IMR-90 (cell line): ENCODE data around the gene FTO. TPM values are rescaled to one million over a fixed set of nuclear protein-coding genes. Genes with fewer than 3 reads are reported as not detected.

Source experiments
- ATAC-seq: fragments of 200-7000 bp; cut with Tn5 transposase; 2 replicates; pipeline ENCODE4 v1.9.1; 2020; ENCODE audit warnings: low read depth, mild to moderate bottlenecking, moderate library complexity
- BruUV-seq: library from RNA; stranded (reverse); fragments of 400-500 nt; replicated peaks from 2 replicates; lab custom pipeline; 2021; lab: Mats Ljungman, UMichigan
- CTCF ChIA-PET: fragments of 300-600 bp; formaldehyde crosslinking; extraction: SDS; loops from one replicate; lab custom pipeline; 2021; ENCODE audit warnings: antibody characterized with exemption; lab: Yijun Ruan, JAX
- POLR2A ChIA-PET: fragments of 300-600 bp; sonication (Branson Sonifier 250); formaldehyde crosslinking; loops from one replicate; lab custom pipeline; 2022; ENCODE audit warnings: antibody characterized with exemption; ENCODE audit not compliant: unreplicated experiment; lab: Charles Lee
- DNase-seq: peaks from one replicate; pipeline ENCODE4 v3.0.0; 2013
- H2AFZ ChIP-seq: replicated peaks from 2 replicates; pipeline ENCODE3; 2013; ENCODE audit warnings: low read length, mild to moderate bottlenecking; ENCODE audit not compliant: poor library complexity
- H2AK5ac ChIP-seq: 2 replicates; pipeline ENCODE4 v1.6.1; 2013; ENCODE audit warnings: low read depth, low read length, inconsistent platforms
- H2AK9ac ChIP-seq: replicated peaks from 2 replicates; pipeline ENCODE3; 2013; ENCODE audit warnings: mild to moderate bottlenecking, low read depth, low read length, moderate library complexity; ENCODE audit not compliant: poor library complexity
- H2BK120ac ChIP-seq: 2 replicates; pipeline ENCODE4 v1.6.1; 2013; ENCODE audit warnings: low read depth, low read length, inconsistent platforms
- H2BK15ac ChIP-seq: 3 replicates; pipeline ENCODE4 v1.6.1; 2013; ENCODE audit warnings: low read depth, low read length, inconsistent platforms
- H2BK20ac ChIP-seq: 2 replicates; pipeline ENCODE4 v1.6.1; 2013; ENCODE audit warnings: low read depth, mild to moderate bottlenecking, inconsistent platforms, low read length, moderate library complexity
- H2BK5ac ChIP-seq: 2 replicates; pipeline ENCODE4 v1.6.1; 2013; ENCODE audit warnings: mild to moderate bottlenecking, low read depth, low read length, inconsistent platforms; ENCODE audit not compliant: poor library complexity, severe bottlenecking
- H3K14ac ChIP-seq: replicated peaks from 2 replicates; pipeline ENCODE4 v1.6.1; 2013; ENCODE audit warnings: low read depth, low read length, inconsistent platforms
- H3K18ac ChIP-seq: 2 replicates; pipeline ENCODE4 v1.6.1; 2013; ENCODE audit warnings: low read depth, low read length, control low read depth
- H3K23ac ChIP-seq: 2 replicates; pipeline ENCODE4 v1.6.1; 2013; ENCODE audit warnings: low read depth, low read length, inconsistent platforms
- H3K27ac ChIP-seq: 2 replicates; pipeline ENCODE4 v1.5.1; 2013; ENCODE audit warnings: mild to moderate bottlenecking, control low read depth, low read length; ENCODE audit not compliant: insufficient read depth
- H3K27me3 ChIP-seq: 2 replicates; pipeline ENCODE4 v1.6.1; 2013; ENCODE audit warnings: low read length; ENCODE audit not compliant: control insufficient read depth, insufficient read depth
- H3K36me3 ChIP-seq: 2 replicates; pipeline ENCODE4 v1.6.1; 2013; ENCODE audit warnings: low read length, mixed read lengths; ENCODE audit not compliant: control insufficient read depth, insufficient read depth
- H3K4ac ChIP-seq: 2 replicates; pipeline ENCODE4 v1.6.1; 2013; ENCODE audit warnings: low read depth, low read length, inconsistent platforms
- H3K4me1 ChIP-seq: 2 replicates; pipeline ENCODE4 v1.6.1; 2013; ENCODE audit warnings: low read length, mixed read lengths; ENCODE audit not compliant: control insufficient read depth, insufficient read depth
- H3K4me2 ChIP-seq: 2 replicates; pipeline ENCODE4 v1.6.1; 2013; ENCODE audit warnings: low read depth, mild to moderate bottlenecking, control low read depth, low read length, moderate library complexity
- H3K4me3 ChIP-seq: 2 replicates; pipeline ENCODE4 v1.5.1; 2013; ENCODE audit warnings: low read depth, mild to moderate bottlenecking, control low read depth, low read length, moderate library complexity; ENCODE audit not compliant: insufficient read depth
- H3K56ac ChIP-seq: 2 replicates; pipeline ENCODE4 v1.6.1; 2013; ENCODE audit warnings: low read length, inconsistent platforms; ENCODE audit not compliant: insufficient read depth; ENCODE audit errors: extremely low read depth
- H3K79me1 ChIP-seq, 2 experiments: 2 replicates each; pipeline ENCODE4 v1.6.1; 2013; ENCODE audit warnings: low read length in 2 of 2, inconsistent platforms in 1 of 2, low read depth in 1 of 2
- H3K9ac ChIP-seq: 2 replicates; pipeline ENCODE4 v1.6.1; 2013; ENCODE audit warnings: low read depth, low read length, control low read depth
- H3K9me1 ChIP-seq: 2 replicates; pipeline ENCODE4 v1.6.1; 2013; ENCODE audit warnings: low read length, inconsistent platforms; ENCODE audit not compliant: insufficient read depth
- H3K9me3 ChIP-seq: 2 replicates; pipeline ENCODE4 v1.6.1; 2013; ENCODE audit warnings: low read length; ENCODE audit not compliant: control insufficient read depth, insufficient read depth
- H4K20me1 ChIP-seq: 2 replicates; pipeline ENCODE4 v1.6.1; 2013; ENCODE audit warnings: low read length, inconsistent platforms; ENCODE audit not compliant: insufficient read depth
- H4K5ac ChIP-seq: 2 replicates; pipeline ENCODE4 v1.6.1; 2013; ENCODE audit warnings: mild to moderate bottlenecking, low read depth, low read length, control low read depth
- H4K8ac ChIP-seq, 2 experiments: 2 replicates each; pipeline ENCODE4 v1.6.1; 2013; ENCODE audit warnings: low read depth in 2 of 2, low read length in 2 of 2, control low read depth in 1 of 2, inconsistent platforms in 1 of 2
- H4K91ac ChIP-seq: 2 replicates; pipeline ENCODE4 v1.6.1; 2013; ENCODE audit warnings: low read depth, low read length, inconsistent platforms; ENCODE audit not compliant: insufficient read depth
- BHLHE40 ChIP-seq: fragments of 150-350 bp; IDR thresholded peaks from 2 replicates; pipeline ENCODE4 v1.6.1; 2016; ENCODE audit warnings: mild to moderate bottlenecking, low read depth, low read length
- CEBPB ChIP-seq: IDR thresholded peaks from 2 replicates; pipeline ENCODE4 v1.6.1; 2012; ENCODE audit warnings: low read depth, low read length, improper control_type of control experiment
- CHD1 ChIP-seq: IDR thresholded peaks from 2 replicates; pipeline ENCODE4 v1.6.1; 2012; ENCODE audit warnings: low read depth, low read length, improper control_type of control experiment
- FOS ChIP-seq: fragments of 150-350 bp; IDR thresholded peaks from 2 replicates; pipeline ENCODE4 v1.6.1; 2016; ENCODE audit warnings: low read depth, low read length
- MAZ ChIP-seq: IDR thresholded peaks from 2 replicates; pipeline ENCODE4 v1.6.1; 2012; ENCODE audit warnings: low read depth, mild to moderate bottlenecking, low read length, improper control_type of control experiment, moderate library complexity, borderline replicate concordance
- MXI1 ChIP-seq: IDR thresholded peaks from 2 replicates; pipeline ENCODE4 v1.6.1; 2012; ENCODE audit warnings: low read depth, mild to moderate bottlenecking, low read length, moderate library complexity, borderline replicate concordance
- NFE2L2 ChIP-seq: fragments of 150-350 bp; IDR thresholded peaks from 2 replicates; pipeline ENCODE4 v1.6.1; 2016; ENCODE audit warnings: low read depth, mild to moderate bottlenecking, low read length
- POLR2A ChIP-seq: IDR thresholded peaks from 2 replicates; pipeline ENCODE4 v1.6.1; 2012; ENCODE audit warnings: mild to moderate bottlenecking, low read depth, low read length
- RCOR1 ChIP-seq: IDR thresholded peaks from 2 replicates; pipeline ENCODE4 v1.6.1; 2012; ENCODE audit warnings: mild to moderate bottlenecking, low read length, improper control_type of control experiment; ENCODE audit not compliant: insufficient replicate concordance
- RFX5 ChIP-seq: IDR thresholded peaks from 2 replicates; pipeline ENCODE4 v1.8.0; 2012; ENCODE audit warnings: low read depth, mild to moderate bottlenecking, low read length, moderate library complexity
- SMC3 ChIP-seq: fragments of 150-350 bp; IDR thresholded peaks from 2 replicates; pipeline ENCODE4 v1.6.1; 2016; ENCODE audit warnings: low read depth, mild to moderate bottlenecking, antibody characterized with exemption, low read length, moderate library complexity
- WGBS, 2 experiments: methylation state at CpG; one replicate each; pipeline versions ENCODE4 v1.1.5 to v1.1.7; 2013; ENCODE audit warnings: missing lambda C conversion rate in 2 of 2; ENCODE audit not compliant: insufficient read length in 1 of 2; ENCODE audit errors: extremely low coverage in 2 of 2; 5-methylcytosine and 5-hydroxymethylcytosine counted together
- dilution Hi-C: fragments of 300-500 bp; cut with HindIII; formaldehyde crosslinking; loops from one replicate; pipeline ENCODE4 v1.14.3; 2018; ENCODE audit warnings: low sequenced_read_pairs; ENCODE audit not compliant: unreplicated experiment
- in situ Hi-C: fragments of 300-500 bp; cut with MboI; formaldehyde crosslinking; loops from 3 replicates; pipeline ENCODE4 v1.14.3; 2019; ENCODE audit warnings: low sequenced_read_pairs, inconsistent platforms, mixed read lengths
- intact Hi-C: fragments of 100-400 bp; cut with micrococcal nuclease; formaldehyde crosslinking; loops from 2 replicates; pipeline ENCODE4 v1.10.0; 2022
- polyA plus RNA-seq, 3 experiments: library from polyadenylated mRNA; depleted of rRNA; stranded (reverse); fragments of >200 nt; gene quantifications; 2 replicates each; pipeline ENCODE4 v1.2.3, GENCODE V29; 2012; ENCODE audit warnings: low replicate concordance in 1 of 3
- total RNA-seq: library from RNA; depleted of rRNA; stranded (reverse); fragments of >200 nt; gene quantifications from 2 replicates; pipeline ENCODE4 v1.2.3, GENCODE V29; 2012
- TF ChIP-seq, protein P1 (sequence below): fragments of 150-350 bp; IDR thresholded peaks from 2 replicates; pipeline ENCODE4 v1.6.1; 2016; ENCODE audit warnings: low read depth, mild to moderate bottlenecking, low read length, moderate library complexity, borderline replicate concordance
- TF ChIP-seq, protein P2 (sequence below): conservative IDR thresholded peaks from 2 replicates; pipeline ENCODE4 v1.5.1; 2012; ENCODE audit warnings: mild to moderate bottlenecking, low read depth, low read length, improper control_type of control experiment

FTO gene
- total and polyA plus RNA-seq, 2 of the 4 experiments (the other 2 are of a cell fraction), result 70.3 to 132 TPM

DNA sequence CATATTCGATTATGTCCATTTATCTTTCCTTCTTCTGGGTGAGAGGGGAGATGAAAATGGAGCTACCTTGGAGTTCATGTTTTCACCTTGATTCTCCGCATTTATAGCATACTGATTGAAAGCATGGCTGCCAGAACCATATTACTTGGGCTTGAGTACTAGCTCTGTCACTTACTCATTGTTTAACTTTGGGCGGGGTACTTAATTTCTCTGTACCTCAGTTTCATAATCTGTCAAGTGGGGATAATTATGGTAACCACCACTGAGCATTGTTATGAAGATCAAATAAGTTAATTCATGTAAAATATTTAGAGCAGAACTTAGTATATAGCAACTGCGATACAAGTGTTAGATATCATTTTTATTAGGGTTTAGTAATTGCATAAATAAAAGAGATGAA, 65.2 kb downstream of the FTO start:
- H2BK20ac ChIP-seq, result peak overlapping the region; percentile 86
- H3K56ac ChIP-seq, result no peak overlapping the region
- H3K4me2 ChIP-seq, result no peak overlapping the region; the same call in 1 of the 2 replicates
- peak overlapping the region; percentile 37; the same call in 1 of the 2 replicates for H2BK120ac ChIP-seq
- H3K36me3 ChIP-seq, result no peaks in the 10 kb centered on the region
- H2BK15ac ChIP-seq, result peak overlapping the region; percentile 5; the same call in 1 of the 3 replicates
- no CpG with 5 or more reads among the region's 4 CpGs for WGBS, 2 experiments
- H4K20me1 ChIP-seq, result peaks cover 32% of the 10 kb centered on the region; the same call in 1 of the 2 replicates
- peak overlapping the region; percentile 67 for H2BK5ac ChIP-seq
- H4K5ac ChIP-seq, result peak overlapping the region; percentile 42; the same call in 1 of the 2 replicates
- H3K9me3 ChIP-seq, result no peaks in the 10 kb centered on the region
- H3K18ac ChIP-seq, result peak overlapping the region; percentile 43; the same call in 1 of the 2 replicates
- peak overlapping the region; percentile 8; the same call in 1 of the 2 replicates for H3K4ac ChIP-seq
- H3K23ac ChIP-seq, result no peak overlapping the region
- 0 out of 2 replicates have a peak overlapping the region, but pooled peaks have one; percentile 7 for H3K14ac ChIP-seq
- H2AK5ac ChIP-seq, result no peak overlapping the region
- no peak overlapping the region for H3K4me3 ChIP-seq
- H3K4me1 ChIP-seq, result peaks cover 13% of the 10 kb centered on the region
- 0 out of 4 replicates have a peak overlapping the region, but pooled peaks of 1 of the 2 experiments have one; percentile 4 for H4K8ac ChIP-seq
- POLR2A ChIA-PET, result no interaction called here
- no peak overlapping the region for H2AFZ ChIP-seq
- DNase-seq (no peak), ATAC-seq (no peak)
- intact Hi-C loops (no loop called here), in situ Hi-C loops (loop anchor here (25.0 kb wide), 2 partner anchors 518 to 1168 kb away; partner anchors contain the start of genes IRX3 and IRX5), dilution Hi-C loops (no loop called here)
- no peak overlapping the region for H3K9ac ChIP-seq
- 0 out of 2 replicates have a peak, but pooled peaks cover 3% of the 10 kb centered on the region for H3K9me1 ChIP-seq
- CTCF ChIA-PET, result no interaction called here
- H3K27me3 ChIP-seq, result no peaks in the 10 kb centered on the region
- H2AK9ac ChIP-seq, result no peak overlapping the region
- TF ChIP-seq, protein P1, sequence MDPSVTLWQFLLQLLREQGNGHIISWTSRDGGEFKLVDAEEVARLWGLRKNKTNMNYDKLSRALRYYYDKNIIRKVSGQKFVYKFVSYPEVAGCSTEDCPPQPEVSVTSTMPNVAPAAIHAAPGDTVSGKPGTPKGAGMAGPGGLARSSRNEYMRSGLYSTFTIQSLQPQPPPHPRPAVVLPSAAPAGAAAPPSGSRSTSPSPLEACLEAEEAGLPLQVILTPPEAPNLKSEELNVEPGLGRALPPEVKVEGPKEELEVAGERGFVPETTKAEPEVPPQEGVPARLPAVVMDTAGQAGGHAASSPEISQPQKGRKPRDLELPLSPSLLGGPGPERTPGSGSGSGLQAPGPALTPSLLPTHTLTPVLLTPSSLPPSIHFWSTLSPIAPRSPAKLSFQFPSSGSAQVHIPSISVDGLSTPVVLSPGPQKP, result no peak
- TF ChIP-seq SMC3 (no peak), CHD1 (no peak), BHLHE40 (no peak), MAZ (no peak), FOS (no peak), RCOR1 (no peak), NFE2L2 (no peak), MXI1 (no peak), CEBPB (no peak), POLR2A (no peak), RFX5 (no peak)
- TF ChIP-seq, protein P2, sequence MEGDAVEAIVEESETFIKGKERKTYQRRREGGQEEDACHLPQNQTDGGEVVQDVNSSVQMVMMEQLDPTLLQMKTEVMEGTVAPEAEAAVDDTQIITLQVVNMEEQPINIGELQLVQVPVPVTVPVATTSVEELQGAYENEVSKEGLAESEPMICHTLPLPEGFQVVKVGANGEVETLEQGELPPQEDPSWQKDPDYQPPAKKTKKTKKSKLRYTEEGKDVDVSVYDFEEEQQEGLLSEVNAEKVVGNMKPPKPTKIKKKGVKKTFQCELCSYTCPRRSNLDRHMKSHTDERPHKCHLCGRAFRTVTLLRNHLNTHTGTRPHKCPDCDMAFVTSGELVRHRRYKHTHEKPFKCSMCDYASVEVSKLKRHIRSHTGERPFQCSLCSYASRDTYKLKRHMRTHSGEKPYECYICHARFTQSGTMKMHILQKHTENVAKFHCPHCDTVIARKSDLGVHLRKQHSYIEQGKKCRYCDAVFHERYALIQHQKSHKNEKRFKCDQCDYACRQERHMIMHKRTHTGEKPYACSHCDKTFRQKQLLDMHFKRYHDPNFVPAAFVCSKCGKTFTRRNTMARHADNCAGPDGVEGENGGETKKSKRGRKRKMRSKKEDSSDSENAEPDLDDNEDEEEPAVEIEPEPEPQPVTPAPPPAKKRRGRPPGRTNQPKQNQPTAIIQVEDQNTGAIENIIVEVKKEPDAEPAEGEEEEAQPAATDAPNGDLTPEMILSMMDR, result no peak
- peaks cover 14 to 32% of the 10 kb centered on the region in 2 experiments; a peak in 3 of 4 replicates for H3K79me1 ChIP-seq
- BruUV-seq, result no TSS peak
- no peak overlapping the region for H3K27ac ChIP-seq
- peak overlapping the region; percentile 27 for H4K91ac ChIP-seq
